GM19463 (cell line): Measurements from ENCODE around the gene IPPK.
A peak's percentile ranks its signal among the peaks of the same experiment; 100 is the strongest.

Experiments
- ATAC-seq: cut with Tn5 transposase; IDR thresholded peaks from one replicate; pipeline ENCODE4 v1.9.1; 2021; ENCODE audit warnings: mild to moderate bottlenecking, moderate library complexity; ENCODE audit not compliant: unreplicated experiment

The IPPK gene

DNA sequence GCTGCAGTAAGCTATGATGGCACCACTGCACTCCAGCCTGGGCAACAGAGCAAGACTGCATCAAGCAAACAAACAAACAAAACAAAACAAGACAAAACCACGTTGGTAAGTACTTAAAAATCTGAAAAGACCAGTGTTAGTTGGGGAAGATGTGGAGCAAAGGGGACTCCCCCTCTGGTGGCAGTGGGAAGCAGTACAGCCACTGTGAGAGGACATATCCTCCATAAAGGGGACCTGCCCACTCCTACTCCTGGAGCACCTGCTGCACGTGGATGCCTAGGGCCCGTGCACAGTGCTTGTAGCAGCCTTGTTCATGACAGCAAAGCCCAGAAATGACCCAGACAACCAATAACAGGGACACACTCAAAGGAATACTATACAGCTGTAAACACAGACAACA lies 17.0 kb upstream of the IPPK start:
- no peak for ATAC-seq

DNA sequence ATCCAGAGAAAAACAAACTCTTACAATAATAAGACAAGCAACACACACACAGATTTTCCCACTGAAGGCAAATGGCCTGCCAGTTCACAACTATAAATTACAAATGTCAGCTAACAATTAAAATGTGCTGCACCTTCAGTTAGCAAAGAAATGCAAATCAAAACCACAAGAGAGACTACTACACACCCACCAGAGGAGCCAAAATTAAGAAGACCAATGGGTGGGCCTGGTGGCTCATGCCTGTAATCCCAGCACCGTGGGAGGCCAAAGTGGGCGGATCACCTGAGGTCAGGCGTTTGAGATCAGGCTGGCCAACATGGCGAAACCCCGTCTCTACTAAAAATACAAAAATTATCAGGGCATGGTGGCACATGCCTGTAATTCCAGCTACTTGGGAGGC lies 15.1 kb upstream of the IPPK start:
- ATAC-seq = no peak

DNA sequence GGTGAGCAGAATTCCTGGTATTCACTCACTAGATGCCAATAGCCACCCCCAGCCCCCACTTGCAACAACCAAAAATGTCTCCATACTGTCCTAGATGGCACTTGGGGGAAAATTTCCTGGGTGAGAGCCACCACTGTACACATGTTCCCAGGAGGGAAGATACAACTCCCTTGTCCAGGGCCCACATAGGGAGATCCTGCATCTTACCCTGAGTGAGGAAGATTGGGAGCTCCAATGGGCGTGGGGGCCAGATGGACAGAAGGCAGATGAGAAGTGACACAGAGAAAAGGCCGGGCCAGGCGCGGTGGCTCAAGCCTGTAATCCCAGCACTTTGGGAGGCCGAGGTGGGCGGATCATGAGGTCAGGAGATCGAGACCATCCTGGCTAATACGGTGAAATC lies 12.3 kb upstream of the IPPK start:
- ATAC-seq = no peak

DNA sequence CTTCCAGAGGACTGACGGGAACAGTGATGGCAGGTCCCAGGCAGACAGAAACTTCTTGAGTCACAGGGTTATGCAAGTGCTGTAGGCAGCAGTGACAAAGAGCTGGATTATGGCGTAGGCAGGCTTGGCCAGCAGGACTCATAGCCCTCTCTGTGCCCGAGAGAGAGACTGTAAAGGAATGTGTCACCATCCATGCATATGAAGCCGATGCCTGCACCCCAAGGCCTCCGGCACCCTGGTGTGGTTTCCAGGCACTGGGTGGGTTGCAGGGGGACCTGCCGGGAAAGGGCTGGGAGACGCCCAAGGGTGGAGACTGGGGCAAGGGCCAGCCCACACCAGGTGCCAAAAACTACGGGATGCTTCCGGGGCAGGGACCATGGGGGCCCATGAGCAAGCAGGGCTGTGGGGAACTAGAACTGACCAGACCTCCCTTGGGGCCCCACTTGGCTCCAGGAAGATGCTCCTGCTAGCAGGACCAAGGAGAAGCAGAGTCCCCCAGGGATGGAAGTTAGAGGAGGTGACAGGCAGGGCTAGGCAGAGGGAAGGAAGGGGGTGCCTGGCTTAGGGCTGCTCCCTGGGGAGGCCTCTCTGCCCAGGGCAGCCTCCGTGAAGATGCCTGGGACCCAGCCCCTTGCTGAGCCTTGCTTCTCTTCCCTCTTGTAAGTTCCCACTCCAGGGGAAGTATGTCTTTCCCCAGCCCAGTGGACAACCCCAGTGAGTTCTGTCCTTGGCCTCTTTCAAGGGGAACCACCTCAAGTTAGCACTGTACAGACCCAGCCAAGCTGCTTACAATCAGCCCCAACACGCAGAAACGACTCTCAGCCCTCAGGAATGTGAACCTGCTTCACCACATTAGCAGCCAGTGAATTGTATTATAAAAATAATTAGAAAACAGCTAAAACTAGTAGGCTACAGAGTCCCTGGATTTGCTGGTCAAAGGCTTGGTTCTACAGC lies 10.5 kb upstream of the IPPK start:
- no peak for ATAC-seq

DNA sequence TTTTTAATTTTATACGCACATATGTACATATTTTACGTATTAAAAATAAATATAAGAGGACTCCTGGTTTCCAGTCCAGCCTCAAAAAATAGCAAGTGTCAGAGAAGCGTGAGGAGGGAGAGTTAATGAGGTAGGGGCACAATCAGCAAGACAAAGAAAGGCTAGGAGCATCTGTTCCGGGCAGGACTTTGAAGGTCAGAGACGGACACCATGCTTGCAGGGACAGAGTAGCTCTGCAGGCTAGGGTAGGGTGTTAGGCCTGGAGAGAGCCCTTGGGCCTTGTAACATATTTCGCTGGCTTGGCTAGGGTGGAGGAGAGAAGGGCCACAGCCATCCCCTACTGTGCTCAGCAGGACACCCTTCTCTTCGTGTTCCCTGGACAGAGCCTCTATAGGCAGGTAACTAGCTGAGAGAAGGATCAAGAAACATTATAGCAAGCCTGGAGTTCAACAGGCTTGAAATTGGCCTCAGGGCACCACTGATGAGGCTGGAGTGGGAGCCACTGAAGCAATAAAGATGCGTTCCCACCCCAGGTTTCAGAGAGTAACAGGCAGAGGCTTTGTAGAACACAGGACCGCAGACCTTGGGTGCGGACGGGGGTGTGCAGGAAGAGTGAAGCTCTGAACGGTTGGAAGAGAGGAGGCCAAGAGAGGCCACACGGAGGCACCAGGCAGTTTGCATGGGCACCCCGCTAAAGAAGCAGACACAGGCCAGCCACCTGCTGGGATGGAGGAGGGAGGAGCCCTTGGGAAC lies 9.7 kb upstream of the IPPK start:
- ATAC-seq = no peak

DNA sequence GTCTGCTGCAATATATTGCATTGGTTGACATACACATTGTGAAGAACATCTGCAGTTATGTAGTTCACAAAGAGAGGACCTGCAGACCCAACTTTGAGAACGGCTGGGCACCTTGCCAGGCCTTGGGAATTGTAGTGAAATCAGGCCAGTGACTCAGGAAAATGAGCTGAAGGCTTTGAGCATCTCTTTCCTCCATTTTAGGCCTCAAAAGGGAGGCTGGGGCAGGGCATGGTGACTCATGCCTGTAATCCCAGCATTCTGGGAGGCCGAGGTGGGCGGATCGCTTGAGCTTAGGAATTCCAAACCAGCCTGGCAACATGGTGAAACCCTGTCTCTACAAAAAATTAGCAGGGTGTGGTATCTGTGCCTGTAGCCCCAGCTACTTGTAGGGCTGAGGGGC lies 1.4 kb upstream of the IPPK start:
- ATAC-seq = no peak

DNA sequence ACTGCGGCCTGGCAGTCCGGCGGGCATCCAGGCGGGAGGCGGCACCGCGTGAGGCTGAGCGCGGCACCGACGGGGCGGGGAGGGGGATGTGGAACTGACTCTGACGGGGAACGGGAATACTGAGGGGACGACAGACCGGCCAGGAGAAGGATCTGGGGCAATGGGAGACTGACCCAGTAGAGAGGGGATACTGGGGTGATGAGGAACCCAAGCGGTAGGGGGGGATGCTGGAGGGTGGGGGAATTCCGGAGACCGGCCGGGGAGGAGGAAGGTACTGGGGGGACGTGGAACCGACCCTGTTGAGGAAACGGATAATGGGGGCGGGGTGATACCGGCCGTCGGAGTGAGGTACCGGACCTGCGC lies 423 bp downstream of the IPPK start:
- peak; percentile 13 for ATAC-seq

DNA sequence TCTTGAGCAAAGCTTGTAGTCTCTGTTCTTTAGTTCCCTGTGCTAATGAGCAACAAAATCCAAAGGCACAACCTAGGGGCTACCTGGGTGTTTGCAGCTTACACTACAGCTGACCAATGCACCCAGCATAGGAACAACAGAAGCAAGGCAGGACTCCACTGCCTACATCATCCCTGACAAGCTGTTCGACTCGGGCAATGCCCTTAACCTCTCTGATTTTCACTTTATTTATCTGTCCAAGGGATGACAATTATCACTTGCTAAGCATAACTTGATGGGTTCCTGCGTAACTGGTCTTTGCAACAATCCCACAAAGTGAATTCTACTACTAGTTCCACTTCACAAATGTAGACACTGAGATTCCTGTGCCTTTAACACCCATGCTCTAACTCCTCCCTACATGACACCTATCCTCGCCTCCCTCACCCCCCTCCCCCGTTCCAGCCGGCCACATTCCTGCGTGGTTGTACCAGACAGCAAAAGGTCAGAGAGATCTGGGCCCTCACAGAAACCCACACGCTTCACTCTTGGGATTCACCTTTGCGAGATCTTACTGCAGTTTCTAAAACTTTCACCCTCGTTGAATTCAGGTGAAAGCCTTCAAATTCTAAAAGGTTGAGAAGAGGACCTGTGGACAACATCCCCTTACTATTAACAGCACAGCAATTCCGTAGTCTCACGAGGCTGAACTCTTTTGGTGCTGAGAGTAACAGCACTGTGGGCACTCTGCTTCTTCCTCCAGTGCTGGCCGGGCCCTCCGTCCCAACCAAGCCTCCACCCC lies 995 bp downstream of the IPPK start:
- ATAC-seq = no peak

DNA sequence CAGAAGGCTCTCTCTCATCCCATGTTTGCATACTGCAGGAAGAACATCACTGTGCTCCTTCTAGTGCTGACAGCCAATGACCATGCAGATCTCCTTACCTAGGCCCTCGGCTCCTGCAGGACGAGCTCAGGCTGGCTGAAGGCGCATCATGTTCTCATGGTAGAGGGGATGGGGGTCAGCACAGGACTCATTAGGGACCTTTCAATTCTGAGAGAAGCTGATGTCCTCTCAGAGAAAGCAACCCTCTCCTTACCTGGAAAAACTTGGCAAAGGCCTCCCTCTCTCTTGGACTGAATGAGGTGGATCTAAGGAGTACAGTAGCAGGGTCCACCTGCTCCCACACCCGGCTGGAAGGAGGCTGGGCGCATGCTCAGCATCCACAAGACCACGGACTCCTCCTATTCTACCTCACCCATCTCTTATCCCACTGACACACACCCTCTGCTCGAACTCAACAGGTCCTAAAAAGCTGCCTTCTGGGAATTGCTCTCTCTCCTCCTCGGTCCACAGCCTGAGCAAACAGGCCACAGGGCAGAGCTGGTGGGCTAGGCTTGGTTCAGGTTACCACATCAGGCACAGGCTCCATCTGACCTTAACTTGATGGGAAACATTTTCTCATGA lies 2.9 kb downstream of the IPPK start:
- ATAC-seq = no peak

DNA sequence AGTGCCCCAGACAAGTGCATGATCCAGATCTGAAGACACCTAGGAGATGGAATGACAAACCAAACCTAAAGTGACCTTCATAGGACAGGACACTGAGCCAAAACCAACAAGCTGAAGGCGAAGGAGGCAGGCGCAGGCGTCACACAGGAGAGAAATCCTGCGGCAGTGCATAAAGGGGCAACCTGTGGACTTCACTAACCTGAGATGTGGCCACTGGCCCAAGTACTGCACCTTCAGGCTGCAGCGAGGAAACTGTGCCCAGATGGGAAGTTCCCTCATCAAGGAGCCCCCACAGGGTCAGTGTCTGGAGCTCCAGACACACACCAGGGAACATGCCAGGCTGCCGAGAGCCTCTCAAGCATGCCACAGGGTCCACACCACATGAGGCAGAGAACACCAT lies 3.7 kb downstream of the IPPK start:
- no peak for ATAC-seq

DNA sequence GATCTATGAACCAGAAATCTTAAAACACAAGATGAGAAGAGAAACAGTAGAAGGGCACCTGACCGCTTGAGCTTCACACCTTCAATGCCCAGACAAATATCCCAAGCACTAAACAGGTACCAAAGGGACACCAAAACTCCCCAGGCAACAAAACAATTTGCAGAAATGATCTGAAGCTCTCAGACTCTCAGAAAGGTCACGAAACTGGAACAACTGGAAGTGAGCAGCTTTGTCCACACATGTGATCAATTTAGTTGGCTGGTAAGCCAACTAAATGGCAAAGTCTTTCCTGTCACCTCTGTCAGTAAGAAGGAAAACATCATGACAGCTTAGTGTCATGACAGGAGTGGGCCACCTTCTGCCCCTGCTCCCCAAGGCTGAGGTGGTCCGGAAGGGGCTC lies 4.1 kb downstream of the IPPK start:
- ATAC-seq = no peak

DNA sequence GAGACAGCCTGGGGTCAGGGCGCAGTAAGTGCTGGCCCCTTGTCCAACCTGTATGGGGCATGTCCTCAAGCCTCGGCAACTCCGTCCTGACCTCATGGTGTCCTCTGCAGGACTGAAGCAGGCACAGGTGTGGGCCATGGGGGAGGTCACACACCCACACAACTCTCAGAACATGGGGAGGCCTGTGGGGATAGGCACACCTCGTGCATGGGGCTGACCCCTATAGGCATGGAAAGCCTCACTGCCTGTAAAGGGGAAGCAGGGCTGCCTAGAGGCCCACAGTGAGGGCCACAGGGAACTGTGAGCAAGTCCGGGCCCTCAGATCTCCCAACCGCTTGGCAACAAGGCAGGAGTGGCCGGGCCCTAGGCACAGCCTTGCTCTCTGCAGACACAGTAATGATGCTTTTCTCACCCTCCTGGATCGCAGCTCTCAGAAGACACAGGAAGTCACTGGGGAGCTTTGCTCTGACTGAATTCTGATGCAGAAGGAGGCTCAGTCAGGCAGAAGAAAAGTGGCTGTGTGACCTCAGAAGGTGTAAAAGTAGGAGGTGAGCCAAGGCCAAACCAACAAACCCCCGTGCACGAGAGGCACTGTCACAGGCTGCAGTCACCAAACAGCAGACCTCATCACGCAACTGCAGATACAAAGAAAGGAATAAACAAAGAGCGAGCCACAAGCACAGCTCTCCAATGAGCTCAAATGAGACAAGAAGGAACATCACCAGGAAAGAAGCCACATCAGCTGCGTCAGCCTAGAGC lies 5.4 kb downstream of the IPPK start:
- ATAC-seq = no peak

DNA sequence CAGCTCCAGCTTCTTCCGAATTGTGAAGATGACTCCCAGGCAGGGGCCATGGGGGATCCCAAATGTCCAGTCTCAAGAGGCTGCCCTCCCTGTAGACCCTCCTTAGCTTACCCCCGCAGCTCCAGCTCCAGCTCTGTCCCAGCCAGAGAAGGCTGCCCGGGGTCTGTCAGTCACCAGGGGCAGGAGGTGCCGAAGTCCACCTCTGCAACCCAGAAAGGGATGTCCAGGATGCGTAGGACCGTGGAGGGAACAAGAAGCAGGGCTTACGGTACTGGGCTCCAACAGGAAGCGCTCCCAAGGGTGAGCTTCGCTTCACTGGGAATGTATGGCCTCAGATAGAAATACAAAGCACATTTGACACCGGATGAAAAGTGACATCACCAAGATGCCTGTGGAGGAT lies 6.0 kb downstream of the IPPK start:
- ATAC-seq = no peak

DNA sequence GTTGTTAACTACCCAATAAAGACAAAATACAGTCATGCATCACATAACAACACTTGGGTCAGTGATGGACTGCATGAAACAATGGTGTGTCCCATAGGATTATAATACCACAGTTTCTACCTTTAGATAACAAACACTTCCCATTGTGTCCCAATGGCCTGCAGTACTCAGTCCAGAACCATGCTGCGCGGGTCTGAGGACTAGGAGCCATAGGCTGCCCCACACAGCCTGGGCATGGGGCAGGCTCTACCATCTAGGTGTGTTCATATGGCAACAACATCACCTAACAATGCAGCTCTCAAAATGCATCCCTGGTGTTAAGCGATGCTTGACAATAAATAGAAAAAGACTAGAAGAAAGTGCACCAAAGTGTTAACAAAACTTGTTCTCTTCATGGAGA lies 6.8 kb downstream of the IPPK start:
- no peak for ATAC-seq

DNA sequence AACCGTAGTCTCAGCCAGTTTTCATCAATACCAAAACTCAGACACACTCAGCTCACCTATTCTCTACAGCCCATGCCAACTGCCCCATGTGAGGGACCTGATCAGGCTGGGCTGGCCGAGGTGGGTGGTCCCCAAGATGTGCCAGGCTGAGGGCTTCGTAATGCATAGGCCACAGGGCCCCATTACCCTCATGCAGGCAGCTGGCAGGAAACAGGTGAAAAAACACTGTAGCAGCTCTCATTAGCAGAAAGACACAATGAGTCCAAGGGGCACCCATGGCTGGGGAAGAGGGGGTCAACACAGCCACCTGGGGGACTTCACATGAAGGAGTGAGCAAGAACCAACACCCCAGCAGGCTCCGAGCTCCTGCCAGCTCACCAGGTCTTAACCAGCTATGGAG lies 8.2 kb downstream of the IPPK start:
- no peak for ATAC-seq

DNA sequence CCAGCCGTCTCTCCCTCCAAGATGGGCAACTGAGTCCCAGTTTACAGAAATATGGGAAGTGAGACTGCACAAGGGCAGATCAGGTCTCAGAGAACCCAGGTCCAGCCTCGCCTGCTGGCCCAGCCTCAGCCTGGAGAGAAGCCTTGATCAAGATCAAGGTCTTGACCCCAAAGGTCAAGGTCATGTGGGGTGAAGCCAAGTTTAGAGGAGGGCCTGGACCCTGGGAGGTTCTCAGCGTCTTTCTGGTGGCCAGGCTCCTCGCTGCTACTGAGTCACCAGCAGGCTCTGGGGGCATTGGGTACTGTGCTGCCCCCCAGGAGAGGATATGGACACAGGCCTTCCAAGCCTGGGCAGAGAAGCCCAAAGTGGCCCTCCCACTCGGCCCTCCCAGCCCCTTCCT lies 8.8 kb downstream of the IPPK start:
- ATAC-seq = no peak

DNA sequence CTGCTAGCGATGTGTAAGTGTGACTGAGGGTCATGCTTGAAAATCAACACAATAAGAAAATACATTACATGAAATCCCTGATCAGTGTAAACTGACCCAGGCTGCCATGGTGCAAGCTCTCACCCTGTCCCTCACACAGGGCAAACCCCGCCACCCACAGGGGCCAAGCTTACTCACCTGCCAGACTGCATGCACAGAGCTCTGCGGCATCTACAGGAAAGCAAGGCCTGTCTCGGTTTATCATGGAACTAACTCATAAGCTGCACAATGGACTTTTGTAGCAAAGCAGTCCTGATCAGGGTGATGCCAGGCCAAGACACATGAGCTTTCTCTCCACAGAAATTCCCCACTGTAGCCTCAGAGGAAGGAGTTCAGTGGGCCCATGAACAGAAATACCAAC lies 9.7 kb downstream of the IPPK start:
- ATAC-seq = no peak

DNA sequence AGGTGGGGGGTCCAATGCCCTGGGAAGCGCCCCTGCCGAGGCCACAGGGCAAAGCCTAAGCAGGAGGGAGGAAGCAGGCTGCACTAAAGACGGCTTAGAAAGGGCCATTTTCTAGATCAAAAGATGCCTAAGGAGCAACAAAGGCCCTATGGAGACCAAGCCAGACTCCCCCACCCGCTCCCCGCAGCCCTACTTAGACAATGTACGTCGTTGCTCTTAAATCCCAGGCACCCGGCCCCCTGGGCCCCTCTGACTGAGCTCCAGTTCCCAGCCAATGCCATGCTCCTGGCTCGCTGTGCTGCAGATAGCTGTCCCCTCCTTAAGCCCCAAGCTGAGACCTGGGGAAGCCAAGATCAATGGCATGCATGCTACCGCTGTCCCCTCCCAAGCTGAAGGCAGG lies 10.3 kb downstream of the IPPK start:
- no peak for ATAC-seq

DNA sequence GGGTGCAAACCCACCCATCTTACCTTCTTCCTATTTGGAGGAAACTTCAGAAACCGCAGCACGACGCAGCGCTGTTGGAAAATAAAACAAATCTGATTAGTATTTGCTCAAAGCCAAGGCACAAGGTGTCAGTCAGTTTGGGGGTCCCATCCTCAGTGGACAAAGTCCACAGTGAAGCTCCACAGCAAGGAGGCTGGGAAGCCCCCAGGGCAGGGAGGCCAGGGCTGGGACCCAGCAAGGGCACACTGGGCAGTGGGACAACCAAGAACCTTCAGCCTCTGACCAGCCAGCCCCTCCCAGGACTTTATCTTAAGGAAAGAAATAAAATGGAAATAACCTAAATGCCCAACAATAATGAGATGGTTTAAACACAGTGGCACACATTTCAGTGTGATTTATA lies 11.3 kb downstream of the IPPK start:
- ATAC-seq = no peak

DNA sequence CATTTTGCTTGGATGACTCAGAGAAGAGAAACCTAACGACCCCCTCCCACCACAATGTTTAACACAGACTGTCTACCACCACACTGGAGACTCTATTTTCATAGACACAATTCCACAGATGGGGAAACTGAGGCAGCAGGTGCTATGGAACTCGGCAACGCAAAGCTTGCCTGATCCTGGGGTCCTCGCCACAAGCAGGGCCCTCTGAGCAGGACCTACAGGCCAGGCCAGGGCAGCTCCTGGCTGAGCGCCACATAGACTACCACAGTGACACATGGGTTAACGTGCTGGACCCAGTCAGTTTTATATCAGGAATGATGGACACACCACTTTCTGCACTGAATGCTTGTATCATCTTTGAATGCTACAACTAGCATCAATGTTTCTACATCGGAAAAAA lies 11.8 kb downstream of the IPPK start:
- no peak for ATAC-seq
